ENCODE results near the gene SPRED3.

DNA sequence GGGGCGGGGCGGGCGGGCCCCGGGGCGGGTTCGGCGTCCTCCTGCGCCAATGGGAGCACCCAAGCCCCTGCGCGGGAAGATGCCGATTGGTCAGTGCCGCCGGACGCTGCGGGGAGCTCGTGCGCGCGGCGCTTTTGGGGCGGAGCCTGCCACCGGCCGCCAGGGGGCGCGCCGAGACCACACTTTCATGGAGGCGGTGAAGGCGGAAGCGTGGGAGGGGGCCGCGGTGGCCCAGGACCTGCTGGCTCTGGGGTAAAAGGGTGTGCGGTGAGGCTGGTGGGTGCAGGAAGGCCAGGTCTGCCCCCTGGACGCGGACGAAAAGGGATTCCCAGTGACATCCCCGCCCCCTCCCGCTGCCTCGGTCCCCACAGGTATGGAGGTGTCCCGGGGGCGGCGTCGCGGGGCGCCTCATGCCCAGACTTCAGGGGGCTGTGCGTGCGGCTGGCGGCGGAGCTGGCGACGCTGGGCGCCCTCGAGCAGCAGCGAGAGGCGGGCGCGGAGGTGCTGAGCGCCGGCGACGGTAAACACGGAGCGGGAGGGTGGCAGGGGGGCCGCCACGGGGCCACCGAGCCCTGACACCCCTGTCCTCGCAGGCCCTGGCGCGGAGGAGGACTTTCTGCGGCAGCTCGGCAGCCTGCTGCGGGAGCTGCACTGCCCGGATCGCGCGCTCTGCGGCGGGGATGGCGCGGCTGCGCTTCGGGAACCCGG, 14.6 kb downstream of the SPRED3 start, which contains the start of gene FAM98C:
- no peak for TF ChIP-seq POLR2A (IDR thresholded peaks at IDR 0.05; ENCODE audit: low read depth)
- TF ChIP-seq POLR2AphosphoS5 (IDR thresholded peaks at IDR 0.05): peak; percentile 69 to 82
- TF ChIP-seq, protein P1, sequence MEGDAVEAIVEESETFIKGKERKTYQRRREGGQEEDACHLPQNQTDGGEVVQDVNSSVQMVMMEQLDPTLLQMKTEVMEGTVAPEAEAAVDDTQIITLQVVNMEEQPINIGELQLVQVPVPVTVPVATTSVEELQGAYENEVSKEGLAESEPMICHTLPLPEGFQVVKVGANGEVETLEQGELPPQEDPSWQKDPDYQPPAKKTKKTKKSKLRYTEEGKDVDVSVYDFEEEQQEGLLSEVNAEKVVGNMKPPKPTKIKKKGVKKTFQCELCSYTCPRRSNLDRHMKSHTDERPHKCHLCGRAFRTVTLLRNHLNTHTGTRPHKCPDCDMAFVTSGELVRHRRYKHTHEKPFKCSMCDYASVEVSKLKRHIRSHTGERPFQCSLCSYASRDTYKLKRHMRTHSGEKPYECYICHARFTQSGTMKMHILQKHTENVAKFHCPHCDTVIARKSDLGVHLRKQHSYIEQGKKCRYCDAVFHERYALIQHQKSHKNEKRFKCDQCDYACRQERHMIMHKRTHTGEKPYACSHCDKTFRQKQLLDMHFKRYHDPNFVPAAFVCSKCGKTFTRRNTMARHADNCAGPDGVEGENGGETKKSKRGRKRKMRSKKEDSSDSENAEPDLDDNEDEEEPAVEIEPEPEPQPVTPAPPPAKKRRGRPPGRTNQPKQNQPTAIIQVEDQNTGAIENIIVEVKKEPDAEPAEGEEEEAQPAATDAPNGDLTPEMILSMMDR (IDR thresholded peaks at IDR 0.05): peak; percentile 97 to 99 (median 98)
- TF ChIP-seq EP300 (IDR thresholded peaks at IDR 0.05): no peak

Measured in esophagus muscularis mucosa (tissue), 4 donors.